GM18873 (cell line): Measurements from ENCODE around the gene SETBP1.

Experiments
- ATAC-seq: cut with Tn5 transposase; IDR thresholded peaks from one replicate; pipeline ENCODE4 v1.9.1; 2021; ENCODE audit warnings: mild to moderate bottlenecking, moderate library complexity, moderate number of reproducible peaks; ENCODE audit not compliant: unreplicated experiment, low FRiP score

The SETBP1 gene

DNA sequence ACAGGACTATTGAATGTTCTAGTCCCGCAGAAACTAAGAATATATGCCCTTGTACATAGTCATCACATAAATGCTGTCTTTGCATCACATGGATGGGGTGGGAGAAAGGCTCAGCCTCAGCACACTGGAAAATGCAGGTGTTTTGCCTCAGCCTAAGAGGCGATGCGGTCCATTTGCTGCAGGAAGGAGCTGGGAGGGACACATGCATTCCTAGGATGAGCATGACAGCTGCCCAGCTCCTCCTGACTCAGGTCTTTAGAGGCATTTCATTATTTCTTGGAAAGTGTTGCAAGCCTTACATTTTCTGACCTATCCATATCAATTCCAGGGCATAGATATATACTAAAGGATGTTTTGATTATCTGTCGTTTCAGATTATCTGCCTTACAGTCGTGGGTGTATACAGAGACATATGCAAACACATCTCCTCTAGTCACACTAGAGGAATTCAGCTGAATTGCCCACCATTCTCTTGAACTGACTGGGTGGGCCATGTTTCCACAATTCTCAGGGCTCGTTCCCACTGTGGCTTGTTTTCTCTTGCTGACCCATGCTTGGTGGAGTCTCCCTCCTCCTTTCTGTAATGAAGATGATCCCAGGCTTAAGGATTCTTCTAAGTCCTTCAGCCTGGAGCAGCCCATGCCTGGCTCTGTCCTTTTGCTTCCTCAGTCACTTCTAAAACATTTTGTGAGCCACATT is 156.9 kb downstream of the SETBP1 start:
- no peak for ATAC-seq

DNA sequence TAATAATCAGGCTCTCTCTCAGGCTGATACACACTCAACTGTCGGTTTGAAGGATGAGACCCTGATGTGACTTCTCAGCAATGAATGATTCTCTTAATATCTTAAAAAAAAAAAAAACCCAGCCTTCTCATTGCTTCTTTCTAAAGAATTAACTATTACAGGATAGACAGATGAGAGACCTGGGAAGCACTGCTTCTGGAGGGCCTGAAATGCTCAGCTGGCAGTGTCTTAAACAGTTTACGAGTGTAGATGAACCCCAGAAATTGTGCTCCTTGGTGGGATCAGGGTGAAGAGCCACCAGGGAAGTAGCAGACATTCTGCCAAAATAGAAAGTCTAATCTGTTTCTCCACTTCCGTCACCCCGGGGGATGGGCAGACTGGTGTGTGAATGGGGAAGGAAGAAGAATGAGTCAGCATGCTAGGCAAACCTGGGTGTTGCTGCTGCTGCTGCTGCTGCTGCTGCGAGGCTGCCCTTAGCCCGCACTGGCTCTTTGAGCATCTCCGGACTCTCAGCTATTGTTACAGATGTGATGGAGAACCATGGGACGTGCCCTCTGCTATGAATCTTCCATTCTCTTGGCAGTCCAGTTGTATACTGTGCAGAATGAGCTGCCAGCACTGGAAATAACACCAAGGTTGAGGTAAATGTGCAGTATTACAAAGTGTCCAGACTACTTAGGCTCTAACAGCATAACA is 158.4 kb downstream of the SETBP1 start:
- ATAC-seq = peak; percentile 99

DNA sequence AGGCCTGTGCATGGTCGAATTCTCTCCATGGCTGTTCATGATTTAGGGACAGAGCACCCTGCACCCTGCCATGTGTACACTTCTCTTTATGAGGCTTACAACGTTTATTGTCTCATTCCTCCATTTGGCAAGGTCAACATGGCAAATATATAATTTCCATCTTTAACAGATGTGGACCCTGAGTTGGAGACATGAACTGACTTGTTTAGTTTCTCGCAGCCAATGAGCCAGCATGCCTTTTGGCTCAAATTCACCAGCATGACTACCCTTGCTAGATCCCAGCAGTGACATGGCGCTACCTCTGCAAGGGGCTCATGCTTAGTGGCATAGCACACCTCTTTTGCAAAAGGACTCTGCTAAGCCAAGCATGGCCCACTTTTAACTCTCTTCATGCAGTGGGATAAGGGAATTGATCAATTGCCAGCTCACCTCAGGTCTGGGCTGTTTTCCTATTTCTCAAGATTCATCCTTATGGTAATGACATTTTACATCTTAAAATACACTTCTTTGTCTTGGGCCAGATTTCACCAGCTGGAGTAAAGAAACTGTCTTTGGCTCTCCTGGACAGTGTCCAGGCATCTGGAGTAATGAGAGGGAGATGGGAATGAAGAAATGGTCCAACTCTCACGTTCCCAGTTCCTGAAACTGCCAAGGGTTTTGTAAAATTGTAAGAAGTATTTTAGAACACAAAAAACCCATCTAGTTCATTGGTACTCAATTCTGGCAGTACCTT is 159.5 kb downstream of the SETBP1 start:
- no peak for ATAC-seq

DNA sequence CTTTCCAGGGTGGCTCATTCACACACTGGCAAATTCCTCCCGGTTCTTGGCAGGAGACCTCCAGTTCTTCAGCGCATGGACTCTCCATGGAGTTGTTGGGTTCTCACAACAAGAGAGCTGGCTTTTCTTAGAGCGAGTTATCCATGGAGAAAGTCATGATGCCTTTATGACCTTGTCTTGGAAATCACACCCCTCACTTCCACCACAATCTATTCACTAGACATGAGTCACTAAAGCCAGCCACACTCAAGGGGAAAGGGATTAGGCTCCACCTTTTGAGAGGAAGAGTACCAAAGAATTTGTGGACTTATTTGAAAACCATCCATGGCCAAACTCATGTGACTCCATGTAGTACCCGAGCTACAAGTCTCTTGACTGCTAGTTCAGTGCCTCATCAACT is 160.5 kb downstream of the SETBP1 start:
- no peak for ATAC-seq

DNA sequence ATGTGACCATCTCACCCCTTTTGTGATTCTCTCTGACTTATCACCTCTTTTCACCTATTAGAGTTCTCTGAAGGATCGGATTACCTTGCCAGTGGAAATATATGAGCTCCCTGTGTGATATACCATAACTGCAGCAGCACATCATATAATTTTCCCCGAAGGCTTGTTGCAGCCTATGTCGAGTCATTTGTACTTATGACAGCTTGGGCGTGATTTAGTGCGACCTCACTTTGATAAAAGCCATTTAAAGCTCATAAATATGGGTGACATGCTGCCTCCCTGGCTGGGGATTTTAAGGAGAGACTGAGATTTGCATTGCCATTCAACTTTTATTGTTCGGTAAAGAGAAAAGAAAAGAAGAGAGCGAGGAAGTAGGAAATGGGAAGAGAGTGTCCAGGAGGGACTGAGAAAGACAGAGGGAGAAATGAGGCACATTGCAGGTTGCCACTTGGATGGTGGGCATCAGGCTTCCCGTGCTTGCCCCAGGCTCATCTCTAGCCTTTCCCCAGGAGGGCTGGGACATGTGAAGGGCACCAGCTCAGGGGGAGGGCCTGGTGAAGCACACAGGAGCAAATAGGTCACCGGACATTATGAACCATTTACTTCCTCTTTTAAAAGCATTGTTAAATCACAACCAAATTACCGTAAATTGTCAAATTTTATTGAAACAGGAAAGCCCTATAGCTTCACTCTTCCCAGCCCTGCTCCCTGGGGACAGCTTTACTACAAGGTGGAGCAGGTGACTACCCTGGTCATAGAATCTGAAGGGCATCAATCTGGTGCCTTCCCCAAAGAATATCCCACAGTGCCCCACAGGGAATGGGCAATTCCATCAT is 161.3 kb downstream of the SETBP1 start:
- no peak for ATAC-seq

DNA sequence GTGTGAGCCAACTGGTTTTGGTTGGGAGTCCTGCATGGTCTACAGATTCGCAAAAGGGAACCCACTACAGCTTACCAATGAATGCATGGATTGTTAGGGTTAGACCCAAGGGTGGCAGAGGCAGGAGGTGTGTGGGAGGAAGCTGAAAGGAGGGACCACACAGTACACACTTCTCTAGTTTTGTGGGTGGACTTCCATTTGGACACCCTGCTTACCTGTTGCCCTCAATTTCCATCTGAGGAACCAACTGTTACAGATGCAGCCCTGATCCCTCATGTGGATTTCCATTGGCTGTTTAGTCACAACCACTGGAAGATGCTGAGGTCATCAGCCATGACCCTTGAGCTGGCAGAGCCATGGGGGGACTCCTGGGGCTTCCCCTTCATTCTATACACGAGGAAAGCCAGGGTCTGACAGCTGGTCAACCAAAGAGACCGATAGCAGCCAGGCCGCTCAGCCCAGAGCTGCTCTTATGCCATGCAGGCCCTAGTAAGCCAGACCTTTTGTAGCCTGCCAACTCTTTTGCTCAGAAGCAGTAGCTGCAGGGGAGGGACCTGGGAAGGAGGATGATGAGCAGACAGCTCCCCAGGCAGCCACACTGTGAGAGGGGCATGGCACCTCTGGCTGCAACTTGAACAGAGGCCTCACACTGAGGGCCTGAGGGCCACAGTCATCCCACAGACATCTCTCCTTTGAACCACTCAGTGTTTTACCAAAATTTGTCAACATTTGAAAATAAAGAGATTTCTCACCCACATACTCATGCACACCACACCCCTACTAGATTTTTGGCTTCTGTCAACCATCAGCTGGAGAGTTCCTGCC is 162.1 kb downstream of the SETBP1 start:
- ATAC-seq = no peak

DNA sequence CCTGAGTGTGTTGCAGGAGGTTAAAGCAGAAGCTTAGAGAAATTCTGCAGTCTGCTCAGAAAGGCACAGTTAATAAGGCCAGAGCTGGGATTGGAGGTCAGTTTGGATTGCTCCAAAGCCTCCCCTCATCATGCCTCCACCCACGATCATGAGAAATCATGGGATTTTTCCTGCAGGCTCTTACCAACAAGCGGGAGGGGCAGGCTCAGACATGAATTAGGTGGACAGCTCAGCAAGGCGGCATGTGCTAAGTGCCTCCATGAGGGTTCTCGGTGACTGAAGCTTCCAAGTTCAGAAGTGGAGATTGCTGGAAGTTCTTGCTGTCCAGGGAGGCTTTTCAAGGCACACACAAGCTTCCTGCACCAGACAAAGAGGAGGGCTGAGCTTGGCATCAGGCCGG is 163.8 kb downstream of the SETBP1 start:
- no peak for ATAC-seq

DNA sequence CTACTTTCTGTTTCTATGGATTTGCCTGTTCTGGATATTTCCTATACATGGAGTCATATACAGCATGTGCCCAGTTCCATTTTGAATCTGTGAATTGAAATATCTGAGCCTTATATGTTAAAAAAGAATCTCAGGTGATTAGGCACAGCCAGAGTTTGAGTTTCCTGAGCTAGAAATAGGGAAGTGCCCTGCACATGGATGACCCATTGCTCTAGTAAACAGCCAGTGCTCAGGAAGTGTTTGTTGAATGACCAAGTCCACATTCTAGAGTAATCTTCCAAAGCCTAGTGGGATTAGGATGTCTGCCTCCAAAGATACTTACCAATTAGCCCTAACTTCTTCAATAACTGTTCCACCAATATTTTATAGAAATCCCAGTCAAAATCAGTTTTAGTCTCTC is 165.8 kb downstream of the SETBP1 start:
- ATAC-seq = no peak

DNA sequence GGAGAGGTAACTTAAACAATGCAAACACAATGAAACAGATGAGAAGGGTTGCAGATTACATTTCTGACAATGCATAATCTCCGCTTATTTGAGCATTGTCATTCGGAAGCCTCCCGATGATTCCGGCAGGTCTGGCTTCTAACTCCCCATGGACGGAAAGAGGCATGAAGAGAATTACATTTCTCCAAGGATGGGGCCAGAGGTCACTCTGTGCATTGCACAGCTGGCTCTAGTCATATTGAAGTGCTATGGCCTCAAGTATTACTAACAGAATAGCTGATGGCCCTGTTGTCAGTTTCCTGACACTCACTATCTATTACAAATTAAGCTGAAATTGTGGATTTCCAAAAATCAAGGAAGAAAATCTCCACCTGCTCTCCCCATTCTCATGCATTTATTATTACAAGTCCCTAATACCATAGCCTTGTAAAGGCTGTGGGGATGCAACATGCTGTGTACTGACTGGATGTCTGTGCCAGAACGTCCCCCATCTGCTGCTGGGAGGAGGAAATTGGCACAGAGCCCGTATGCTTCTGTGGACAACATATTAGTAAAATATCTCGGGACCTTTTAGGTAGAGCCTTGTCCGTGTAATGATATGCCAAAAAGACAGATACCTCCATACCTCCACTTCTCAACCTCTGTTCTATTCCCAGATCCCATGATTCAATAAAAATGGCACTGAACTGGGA is 168.1 kb downstream of the SETBP1 start:
- no peak for ATAC-seq

DNA sequence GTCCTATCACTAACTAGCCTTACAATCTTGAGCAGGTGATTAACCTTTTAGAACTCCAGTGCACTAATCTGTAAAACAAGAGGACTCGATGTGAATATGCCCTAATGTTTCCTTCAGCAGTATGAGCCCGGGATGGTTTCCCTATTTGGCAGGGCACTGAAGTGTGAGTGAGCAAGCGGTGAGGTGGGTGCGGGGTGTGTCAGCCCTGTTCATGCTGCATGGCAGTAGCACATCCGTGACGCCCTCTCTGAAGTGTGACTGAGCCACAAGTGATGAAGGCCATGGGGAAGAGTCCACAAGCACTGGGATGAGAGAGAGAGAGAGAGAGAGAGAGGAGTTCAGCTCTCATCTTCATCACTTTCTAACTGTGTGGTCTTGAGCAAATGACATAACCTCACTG is 168.7 kb downstream of the SETBP1 start:
- ATAC-seq = no peak

DNA sequence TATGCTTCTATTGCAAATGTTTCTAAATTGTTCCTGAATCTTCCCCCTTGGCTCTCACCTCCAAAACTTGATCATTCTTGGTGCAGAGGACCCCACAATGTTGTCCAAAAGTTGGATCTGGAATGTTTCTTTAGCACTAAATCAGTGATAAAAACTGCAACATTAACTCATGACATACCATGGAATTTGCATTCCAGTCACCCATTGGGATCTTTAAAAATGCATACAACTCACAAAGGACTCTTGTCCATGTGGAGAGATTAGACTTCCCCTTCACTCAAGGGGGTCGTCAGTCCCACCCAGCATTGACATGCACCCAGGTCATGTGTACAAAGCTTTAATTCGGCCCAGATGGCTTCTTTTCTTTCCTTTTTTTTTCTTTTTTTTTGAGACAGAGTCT is 169.3 kb downstream of the SETBP1 start:
- no peak for ATAC-seq

DNA sequence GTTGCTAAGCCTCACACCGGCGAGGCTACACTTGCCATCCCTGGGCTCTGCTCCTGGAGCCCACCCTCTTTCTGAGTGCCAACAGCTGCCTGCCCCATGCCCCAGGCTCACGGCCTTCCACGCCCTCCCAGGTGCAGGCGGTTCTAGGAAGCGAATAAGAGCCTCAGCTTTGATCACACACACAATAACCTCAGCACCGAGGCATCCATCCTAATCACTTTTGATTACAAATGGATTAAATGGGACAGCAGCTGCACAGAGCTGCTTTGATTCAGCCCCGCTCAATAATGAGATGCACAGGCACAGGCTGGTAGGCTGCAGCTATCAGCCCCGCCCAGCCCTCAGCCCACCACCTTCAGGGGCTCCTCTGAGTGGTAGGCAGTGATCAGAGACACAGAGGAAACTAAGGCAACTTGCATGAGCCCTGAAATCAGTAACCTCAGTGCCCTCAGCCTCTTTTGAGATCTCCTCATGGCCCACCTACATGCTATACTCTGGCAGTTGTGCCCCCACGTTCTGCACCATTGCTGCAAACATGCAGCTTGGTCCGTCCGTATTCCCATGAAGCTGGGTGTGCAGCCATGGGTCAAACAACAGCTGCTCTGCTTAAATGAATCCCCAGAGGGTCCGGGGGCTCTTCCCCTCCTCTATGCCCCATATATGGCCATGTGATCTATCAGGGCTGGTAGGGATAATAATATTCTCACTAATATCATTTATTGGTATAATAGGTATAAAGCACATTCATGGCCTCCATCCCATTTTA is 171.4 kb downstream of the SETBP1 start:
- no peak for ATAC-seq

DNA sequence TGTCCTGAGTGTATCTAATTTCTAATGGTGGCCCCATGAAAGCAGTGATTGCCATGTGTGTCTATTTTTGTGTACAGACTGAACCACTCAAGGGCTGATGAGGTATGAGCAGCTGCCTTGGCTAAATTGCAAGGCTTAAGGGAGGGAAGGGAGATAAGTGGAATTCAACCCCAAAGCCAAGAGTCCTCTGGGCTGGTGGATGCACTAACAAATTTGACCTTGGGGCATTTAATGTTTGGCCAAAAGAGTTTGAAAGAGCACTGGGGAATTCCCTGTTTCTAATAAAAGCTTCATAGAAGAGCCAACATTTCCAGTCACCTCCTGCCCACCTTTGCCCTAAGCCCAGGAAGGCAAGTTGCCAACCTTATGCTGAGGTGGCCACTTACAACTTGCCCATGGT is 172.1 kb downstream of the SETBP1 start:
- no peak for ATAC-seq

DNA sequence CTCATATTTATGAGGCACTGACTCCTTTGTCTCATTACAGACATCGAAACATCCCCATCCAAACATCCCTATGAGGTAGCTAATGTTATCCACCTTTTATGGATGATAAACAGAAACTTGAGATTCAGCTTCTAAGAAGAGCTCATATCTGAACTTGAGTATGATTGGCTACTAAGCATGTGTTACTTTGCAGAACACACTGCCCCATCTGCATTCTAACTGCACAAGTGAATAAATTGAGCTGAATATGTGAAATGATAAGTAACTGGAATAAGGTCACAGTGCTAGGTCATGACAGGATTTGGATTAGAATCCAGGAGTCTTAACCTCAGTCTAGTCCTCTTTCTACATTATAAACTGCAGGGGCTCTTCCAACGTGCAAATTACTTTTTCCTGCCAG is 172.7 kb downstream of the SETBP1 start:
- no peak for ATAC-seq

DNA sequence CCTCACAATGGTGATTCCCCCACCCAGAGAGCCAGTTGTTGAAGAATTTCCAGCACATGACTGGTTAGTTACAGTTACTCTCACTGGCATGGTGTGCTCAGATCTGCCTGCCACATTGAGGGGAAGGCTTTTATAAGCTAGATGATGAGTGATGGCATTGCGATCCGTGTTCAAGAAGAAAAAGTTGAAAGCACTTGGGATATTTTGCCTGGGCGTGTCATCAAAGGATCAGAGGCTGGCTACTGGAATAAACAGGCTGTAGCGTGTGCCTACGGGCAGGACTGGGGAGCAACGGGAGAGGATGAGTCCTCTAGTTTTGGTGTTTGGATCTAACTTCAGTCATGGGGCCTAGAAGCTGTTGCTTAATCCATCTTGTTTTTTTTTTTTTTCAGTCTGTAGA is 175.0 kb downstream of the SETBP1 start:
- no peak for ATAC-seq

DNA sequence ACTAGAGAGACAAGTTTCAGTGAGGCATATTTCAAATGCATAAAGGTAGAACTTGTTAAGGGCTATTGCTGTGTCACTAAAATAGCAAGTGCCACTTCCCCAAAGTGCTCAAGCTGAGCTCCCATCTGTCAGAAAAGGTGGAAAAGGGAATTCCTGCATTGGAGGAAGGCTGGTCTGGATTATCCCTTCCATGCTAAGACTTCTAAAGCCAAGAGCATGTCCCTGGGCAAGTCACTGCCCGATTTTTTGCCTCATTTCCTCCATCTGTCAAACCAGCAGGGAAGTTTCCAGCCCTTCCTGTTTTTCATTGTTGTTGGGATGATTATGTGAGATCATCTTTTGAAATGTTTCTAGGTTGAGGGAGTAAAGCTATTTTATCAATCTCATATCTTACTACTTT is 175.5 kb downstream of the SETBP1 start:
- no peak for ATAC-seq

DNA sequence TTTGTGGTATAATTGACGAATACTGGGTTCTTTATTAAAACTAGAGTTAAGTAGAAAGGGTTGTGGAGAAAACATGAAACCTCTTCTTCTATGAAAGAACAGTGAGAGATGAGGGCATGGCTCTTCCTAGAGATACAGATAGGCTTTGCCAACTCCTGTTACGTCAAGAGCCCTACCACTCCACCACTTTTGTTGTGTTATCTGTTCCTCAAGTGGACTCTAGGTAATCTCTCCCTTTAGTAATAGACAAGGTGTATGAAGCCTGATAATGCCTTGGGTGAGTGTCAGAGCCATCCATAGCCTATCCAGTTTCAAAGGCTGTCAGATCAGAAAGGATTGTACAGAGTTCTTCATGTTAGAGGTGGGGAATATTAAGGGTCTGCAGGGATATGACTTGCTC is 176.4 kb downstream of the SETBP1 start:
- ATAC-seq = no peak

DNA sequence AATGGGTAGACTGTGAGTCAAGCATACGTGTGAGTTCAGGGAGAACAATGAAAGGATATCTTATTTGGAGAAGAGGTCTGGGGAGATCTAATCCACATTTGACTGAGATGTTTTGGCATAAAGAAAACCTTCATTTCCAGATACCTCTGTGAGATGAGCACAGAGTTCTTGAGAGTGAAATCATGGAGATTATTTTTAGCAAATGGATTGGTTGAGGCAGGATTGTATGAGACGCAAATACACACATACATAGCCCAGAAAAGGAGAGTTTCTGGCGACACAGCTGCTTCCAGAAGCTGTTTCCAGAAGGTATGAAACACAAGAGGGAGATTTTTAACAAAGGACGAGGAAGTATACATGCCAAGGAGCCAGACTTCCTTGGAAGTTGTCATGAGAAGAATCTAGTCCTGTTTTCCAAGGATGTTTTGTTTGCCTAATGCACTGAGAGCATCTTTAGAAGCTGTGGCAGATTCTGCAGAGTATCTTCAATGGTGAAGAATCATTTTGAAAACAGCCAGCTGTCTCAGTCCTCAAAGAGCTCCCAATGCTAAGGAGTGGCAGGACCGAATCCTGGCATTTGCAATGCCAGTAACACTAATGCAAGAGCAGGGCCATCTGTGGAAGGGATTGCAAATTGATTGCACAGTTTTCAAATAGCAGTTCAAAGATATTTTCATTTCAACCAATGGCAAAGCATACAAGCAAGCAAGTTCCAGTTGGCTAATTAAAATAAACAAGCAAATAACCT is 177.2 kb downstream of the SETBP1 start:
- no peak for ATAC-seq
